HepG2 (cell line): ENCODE results near the gene PYGO2. TPM values are rescaled to one million over a fixed set of nuclear protein-coding genes. Genes with fewer than 3 reads are reported as not detected.
A peak's percentile ranks its signal among the peaks of the same experiment; 100 is the strongest.

ENCODE experiments used
- ASH2L ChIP-seq: fragments of 300-600, 200-600 bp; sonication (generic); IDR thresholded peaks from 2 replicates; pipeline ENCODE4 v1.7.0; 2017; ENCODE audit warnings: low read depth, mild to moderate bottlenecking, moderate library complexity, mixed read lengths, low read length; ENCODE audit not compliant: insufficient read length
- ATF7-NPFF ChIP-seq: sonication (generic); formaldehyde crosslinking; IDR thresholded peaks from 2 replicates; pipeline ENCODE4 v1.8.1; 2023; ENCODE audit warnings: mild to moderate bottlenecking, low read depth, missing genetic modification reagents, moderate library complexity
- CENPT ChIP-seq: sonication (generic); formaldehyde crosslinking; IDR thresholded peaks from 2 replicates; pipeline ENCODE4 v1.8.0; 2022; ENCODE audit warnings: low read depth, mild to moderate bottlenecking, moderate library complexity, missing genetic modification reagents
- ETV5 ChIP-seq: IDR thresholded peaks from 2 replicates; pipeline ENCODE4 v1.6.1; 2018; ENCODE audit warnings: missing biosample characterization, missing genetic modification reagents, inconsistent platforms, borderline replicate concordance
- NFKB2 ChIP-seq: sonication (generic); formaldehyde crosslinking; IDR thresholded peaks from 2 replicates; pipeline ENCODE4 v1.4.0; 2020; ENCODE audit warnings: missing genetic modification reagents, borderline replicate concordance
- REL ChIP-seq: sonication (generic); formaldehyde crosslinking; conservative IDR thresholded peaks from 2 replicates; pipeline ENCODE4 v1.8.0; 2022; ENCODE audit warnings: mild to moderate bottlenecking, missing genetic modification reagents, moderate library complexity
- SNAI1 ChIP-seq: sonication (generic); formaldehyde crosslinking; IDR thresholded peaks from 2 replicates; pipeline ENCODE4 v1.5.0; 2020; ENCODE audit warnings: mild to moderate bottlenecking, missing genetic modification reagents, borderline replicate concordance
- ZFP82 ChIP-seq: sonication (generic); formaldehyde crosslinking; IDR thresholded peaks from 2 replicates; pipeline ENCODE4 v1.5.1; 2020; ENCODE audit warnings: mild to moderate bottlenecking, missing genetic modification reagents, borderline replicate concordance
- ZFX ChIP-seq: sonication (generic); formaldehyde crosslinking; IDR thresholded peaks from 2 replicates; pipeline ENCODE4 v1.4.0; 2020; ENCODE audit warnings: mild to moderate bottlenecking, low read depth, missing genetic modification reagents, moderate library complexity
- ZFY ChIP-seq: sonication (generic); formaldehyde crosslinking; IDR thresholded peaks from 2 replicates; pipeline ENCODE4 v1.4.0; 2020; ENCODE audit warnings: missing genetic modification reagents
- ZNF256 ChIP-seq: sonication (generic); formaldehyde crosslinking; conservative IDR thresholded peaks from 2 replicates; pipeline ENCODE4 v1.4.0; 2020; ENCODE audit warnings: missing genetic modification reagents
- ZNF589 ChIP-seq: sonication (generic); formaldehyde crosslinking; conservative IDR thresholded peaks from 2 replicates; pipeline ENCODE4 v1.8.0; 2022; ENCODE audit warnings: mild to moderate bottlenecking, moderate library complexity, missing genetic modification reagents
- ZNF605 ChIP-seq: sonication (generic); formaldehyde crosslinking; IDR thresholded peaks from 2 replicates; pipeline ENCODE4 v1.8.0; 2022; ENCODE audit warnings: mild to moderate bottlenecking, missing genetic modification reagents
- ZNF766 ChIP-seq: sonication (generic); formaldehyde crosslinking; IDR thresholded peaks from 2 replicates; pipeline ENCODE4 v1.5.0; 2020; ENCODE audit warnings: missing genetic modification reagents, borderline replicate concordance
- ZNF777 ChIP-seq: sonication (generic); formaldehyde crosslinking; IDR thresholded peaks from 2 replicates; pipeline ENCODE4 v1.4.0; 2020; ENCODE audit warnings: missing genetic modification reagents
- ZNF816 ChIP-seq: sonication (generic); formaldehyde crosslinking; IDR thresholded peaks from 2 replicates; pipeline ENCODE4 v1.8.0; 2022; ENCODE audit warnings: missing genetic modification reagents, mild to moderate bottlenecking, borderline replicate concordance
- ZNF878 ChIP-seq: sonication (generic); formaldehyde crosslinking; IDR thresholded peaks from 2 replicates; pipeline ENCODE4 v1.8.1; 2023; ENCODE audit warnings: mild to moderate bottlenecking, missing genetic modification reagents, moderate library complexity
- polyA plus RNA-seq, 8 experiments: library from polyadenylated mRNA; depleted of rRNA in 3 of 8; stranded (reverse) in 7 of 8; unstranded in 1 of 8; fragments of >200 nt; fragmentation: Illumina TruSeq in 4 of 8; extraction: Trizol in 4 of 8; gene quantifications; 2 replicates each; pipeline versions ENCODE4 v1.2.1 to v1.2.3, GENCODE V29; 2011 to 2016; ENCODE audit warnings: low read depth in 4 of 8, missing spikeins in 1 of 8, mixed read lengths in 1 of 8; ENCODE audit not compliant: insufficient read depth in 1 of 8
- total RNA-seq, 5 experiments: library from RNA; depleted of rRNA; stranded (reverse); fragments of >200 nt; fragmentation: Illumina TruSeq; extraction: Trizol; gene quantifications; 2 replicates each; pipeline ENCODE4 v1.2.3, GENCODE V29; 2016; ENCODE audit warnings: low read depth in 1 of 5
- TF ChIP-seq, protein P1 (sequence below): sonication (generic); formaldehyde crosslinking; IDR thresholded peaks from 2 replicates; pipeline ENCODE4 v1.4.0; 2020; ENCODE audit warnings: missing genetic modification reagents
- TF ChIP-seq, protein P2 (sequence below): sonication (generic); formaldehyde crosslinking; IDR thresholded peaks from 2 replicates; pipeline ENCODE4 v1.8.0; 2023; ENCODE audit warnings: mild to moderate bottlenecking, missing genetic modification reagents
- TF ChIP-seq, protein P3 (sequence below): sonication (generic); formaldehyde crosslinking; IDR thresholded peaks from 2 replicates; pipeline ENCODE4 v1.8.1; 2023; ENCODE audit warnings: mild to moderate bottlenecking, missing genetic modification reagents

The PYGO2 gene
- total and polyA plus RNA-seq, 2 of the 13 experiments (the other 11 are each of a cell fraction or from before 2014, with no cell fraction given): 20.3 to 21.8 TPM

DNA sequence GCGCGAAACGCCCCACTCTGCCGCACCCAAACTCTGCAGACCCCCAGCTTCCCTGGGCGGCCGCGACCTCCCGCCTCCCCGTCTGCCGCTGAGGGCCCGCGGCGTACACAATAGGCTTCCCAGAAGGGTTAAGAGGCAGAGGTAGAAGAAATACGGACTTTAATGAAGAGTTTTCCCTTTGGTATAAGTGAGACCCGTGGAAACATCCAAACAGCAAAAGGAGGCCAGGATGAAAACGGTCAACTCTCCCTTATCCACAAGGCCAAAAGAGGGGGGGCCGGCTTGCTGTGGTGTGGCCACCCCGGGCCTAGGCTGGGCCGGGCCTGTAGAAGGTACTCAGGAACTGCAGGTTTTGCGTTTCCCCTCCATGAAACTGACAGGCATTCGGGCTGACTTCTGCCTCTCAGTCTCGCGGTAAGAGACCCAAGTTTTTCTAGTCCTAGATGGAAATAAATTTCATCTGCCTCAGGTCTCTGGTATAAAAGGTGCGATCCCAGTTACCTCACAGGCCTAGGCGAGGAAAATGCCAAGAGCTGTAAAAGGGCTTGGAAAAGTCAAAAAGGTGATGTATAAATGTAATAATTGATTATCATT, 671 bp upstream of the PYGO2 start (continued):
- TF ChIP-seq ZNF878 (CRISPR knock-in tag) (0 out of 2 replicates have a peak, but pooled peaks have one; percentile 11), CENPT (CRISPR knock-in tag) (no peak), ZFX (CRISPR knock-in tag) (peak; percentile 76), ZNF766 (0 out of 2 replicates have a peak, but pooled peaks have one; percentile 13), ZNF605 (CRISPR knock-in tag) (0 out of 2 replicates have a peak, but pooled peaks have one; percentile 7), ATF7-NPFF (CRISPR knock-in tag) (0 out of 2 replicates have a peak, but pooled peaks have one; percentile 6), ASH2L (peak; percentile 27), ETV5 (CRISPR knock-in tag) (no peak), ZFY (CRISPR knock-in tag) (peak; percentile 56), ZNF589 (0 out of 2 replicates have a peak, but pooled peaks have one; percentile 18), ZNF256 (CRISPR knock-in tag) (no peak), ZNF816 (0 out of 2 replicates have a peak, but pooled peaks have one; percentile 21), NFKB2 (0 out of 2 replicates have a peak, but pooled peaks have one; percentile 11), ZFP82 (CRISPR knock-in tag) (0 out of 2 replicates have a peak, but pooled peaks have one; percentile 0), SNAI1 (CRISPR knock-in tag) (no peak), ZNF777 (CRISPR knock-in tag) (no peak), REL (0 out of 2 replicates have a peak, but pooled peaks have one; percentile 24)
- TF ChIP-seq, protein P1, sequence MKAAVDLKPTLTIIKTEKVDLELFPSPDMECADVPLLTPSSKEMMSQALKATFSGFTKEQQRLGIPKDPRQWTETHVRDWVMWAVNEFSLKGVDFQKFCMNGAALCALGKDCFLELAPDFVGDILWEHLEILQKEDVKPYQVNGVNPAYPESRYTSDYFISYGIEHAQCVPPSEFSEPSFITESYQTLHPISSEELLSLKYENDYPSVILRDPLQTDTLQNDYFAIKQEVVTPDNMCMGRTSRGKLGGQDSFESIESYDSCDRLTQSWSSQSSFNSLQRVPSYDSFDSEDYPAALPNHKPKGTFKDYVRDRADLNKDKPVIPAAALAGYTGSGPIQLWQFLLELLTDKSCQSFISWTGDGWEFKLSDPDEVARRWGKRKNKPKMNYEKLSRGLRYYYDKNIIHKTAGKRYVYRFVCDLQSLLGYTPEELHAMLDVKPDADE (CRISPR knock-in tag): no peak
- TF ChIP-seq, protein P2, sequence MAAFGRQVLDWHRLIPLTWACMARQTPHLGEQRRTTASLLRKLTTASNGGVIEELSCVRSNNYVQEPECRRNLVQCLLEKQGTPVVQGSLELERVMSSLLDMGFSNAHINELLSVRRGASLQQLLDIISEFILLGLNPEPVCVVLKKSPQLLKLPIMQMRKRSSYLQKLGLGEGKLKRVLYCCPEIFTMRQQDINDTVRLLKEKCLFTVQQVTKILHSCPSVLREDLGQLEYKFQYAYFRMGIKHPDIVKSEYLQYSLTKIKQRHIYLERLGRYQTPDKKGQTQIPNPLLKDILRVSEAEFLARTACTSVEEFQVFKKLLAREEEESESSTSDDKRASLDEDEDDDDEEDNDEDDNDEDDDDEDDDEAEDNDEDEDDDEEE (CRISPR knock-in tag): 0 out of 2 replicates have a peak, but pooled peaks have one; percentile 2
- TF ChIP-seq, protein P3, sequence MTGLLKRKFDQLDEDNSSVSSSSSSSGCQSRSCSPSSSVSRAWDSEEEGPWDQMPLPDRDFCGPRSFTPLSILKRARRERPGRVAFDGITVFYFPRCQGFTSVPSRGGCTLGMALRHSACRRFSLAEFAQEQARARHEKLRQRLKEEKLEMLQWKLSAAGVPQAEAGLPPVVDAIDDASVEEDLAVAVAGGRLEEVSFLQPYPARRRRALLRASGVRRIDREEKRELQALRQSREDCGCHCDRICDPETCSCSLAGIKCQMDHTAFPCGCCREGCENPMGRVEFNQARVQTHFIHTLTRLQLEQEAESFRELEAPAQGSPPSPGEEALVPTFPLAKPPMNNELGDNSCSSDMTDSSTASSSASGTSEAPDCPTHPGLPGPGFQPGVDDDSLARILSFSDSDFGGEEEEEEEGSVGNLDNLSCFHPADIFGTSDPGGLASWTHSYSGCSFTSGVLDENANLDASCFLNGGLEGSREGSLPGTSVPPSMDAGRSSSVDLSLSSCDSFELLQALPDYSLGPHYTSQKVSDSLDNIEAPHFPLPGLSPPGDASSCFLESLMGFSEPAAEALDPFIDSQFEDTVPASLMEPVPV (CRISPR knock-in tag): 0 out of 2 replicates have a peak, but pooled peaks have one; percentile 5
